ENCODE measurements around the gene MEF2C.

DNA sequence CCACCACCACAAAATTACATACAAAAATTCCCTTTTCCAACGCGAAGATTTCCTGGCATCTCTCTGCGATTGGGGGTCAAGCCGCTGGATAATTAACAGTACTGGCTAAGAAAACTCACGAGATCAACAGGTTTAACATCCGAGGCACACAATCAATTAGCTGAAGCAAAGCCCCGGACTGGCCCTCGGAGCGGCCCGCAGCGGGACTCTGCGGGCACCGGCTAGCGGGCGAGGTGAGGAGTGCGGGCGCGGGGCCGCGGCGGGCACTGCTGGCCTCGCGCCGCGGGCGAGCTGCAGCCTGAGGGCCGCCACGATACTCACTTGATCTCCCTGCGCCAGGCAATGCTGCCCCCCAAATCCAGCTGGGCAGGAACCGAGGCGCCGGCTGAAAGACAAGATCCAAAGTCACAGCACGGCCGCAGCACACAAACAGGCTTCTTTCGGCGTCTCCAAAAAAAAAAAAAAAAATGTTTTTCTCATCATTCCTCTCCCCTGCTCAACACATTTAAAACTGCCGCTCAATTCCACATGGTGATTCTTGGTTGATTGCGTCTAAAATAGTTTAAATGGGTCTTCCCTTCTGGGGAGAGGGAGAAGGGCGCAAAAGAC lies 210.2 kb downstream of the MEF2C start:
- TF ChIP-seq POLR2AphosphoS5 (IDR thresholded peaks at IDR 0.05) (no peak), SMC3 (conservative IDR thresholded peaks at IDR 0.05; ENCODE audit: poor library complexity) (no peak), EP300 (conservative IDR thresholded peaks at IDR 0.05; ENCODE audit: poor library complexity, severe bottlenecking) (no peak), TAF1 (IDR thresholded peaks at IDR 0.05; ENCODE audit: low read depth) (no peak), EZH2 (IDR thresholded peaks at IDR 0.05; ENCODE audit: borderline replicate concordance, insufficient read depth, low read length, poor library complexity, severe bottlenecking) (no peak), RAD21 (conservative IDR thresholded peaks at IDR 0.05) (no peak)
- TF ChIP-seq, protein P1, sequence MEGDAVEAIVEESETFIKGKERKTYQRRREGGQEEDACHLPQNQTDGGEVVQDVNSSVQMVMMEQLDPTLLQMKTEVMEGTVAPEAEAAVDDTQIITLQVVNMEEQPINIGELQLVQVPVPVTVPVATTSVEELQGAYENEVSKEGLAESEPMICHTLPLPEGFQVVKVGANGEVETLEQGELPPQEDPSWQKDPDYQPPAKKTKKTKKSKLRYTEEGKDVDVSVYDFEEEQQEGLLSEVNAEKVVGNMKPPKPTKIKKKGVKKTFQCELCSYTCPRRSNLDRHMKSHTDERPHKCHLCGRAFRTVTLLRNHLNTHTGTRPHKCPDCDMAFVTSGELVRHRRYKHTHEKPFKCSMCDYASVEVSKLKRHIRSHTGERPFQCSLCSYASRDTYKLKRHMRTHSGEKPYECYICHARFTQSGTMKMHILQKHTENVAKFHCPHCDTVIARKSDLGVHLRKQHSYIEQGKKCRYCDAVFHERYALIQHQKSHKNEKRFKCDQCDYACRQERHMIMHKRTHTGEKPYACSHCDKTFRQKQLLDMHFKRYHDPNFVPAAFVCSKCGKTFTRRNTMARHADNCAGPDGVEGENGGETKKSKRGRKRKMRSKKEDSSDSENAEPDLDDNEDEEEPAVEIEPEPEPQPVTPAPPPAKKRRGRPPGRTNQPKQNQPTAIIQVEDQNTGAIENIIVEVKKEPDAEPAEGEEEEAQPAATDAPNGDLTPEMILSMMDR (IDR thresholded peaks at IDR 0.05; ENCODE audit: poor library complexity, severe bottlenecking): no peak
- TF ChIP-seq, protein P2, sequence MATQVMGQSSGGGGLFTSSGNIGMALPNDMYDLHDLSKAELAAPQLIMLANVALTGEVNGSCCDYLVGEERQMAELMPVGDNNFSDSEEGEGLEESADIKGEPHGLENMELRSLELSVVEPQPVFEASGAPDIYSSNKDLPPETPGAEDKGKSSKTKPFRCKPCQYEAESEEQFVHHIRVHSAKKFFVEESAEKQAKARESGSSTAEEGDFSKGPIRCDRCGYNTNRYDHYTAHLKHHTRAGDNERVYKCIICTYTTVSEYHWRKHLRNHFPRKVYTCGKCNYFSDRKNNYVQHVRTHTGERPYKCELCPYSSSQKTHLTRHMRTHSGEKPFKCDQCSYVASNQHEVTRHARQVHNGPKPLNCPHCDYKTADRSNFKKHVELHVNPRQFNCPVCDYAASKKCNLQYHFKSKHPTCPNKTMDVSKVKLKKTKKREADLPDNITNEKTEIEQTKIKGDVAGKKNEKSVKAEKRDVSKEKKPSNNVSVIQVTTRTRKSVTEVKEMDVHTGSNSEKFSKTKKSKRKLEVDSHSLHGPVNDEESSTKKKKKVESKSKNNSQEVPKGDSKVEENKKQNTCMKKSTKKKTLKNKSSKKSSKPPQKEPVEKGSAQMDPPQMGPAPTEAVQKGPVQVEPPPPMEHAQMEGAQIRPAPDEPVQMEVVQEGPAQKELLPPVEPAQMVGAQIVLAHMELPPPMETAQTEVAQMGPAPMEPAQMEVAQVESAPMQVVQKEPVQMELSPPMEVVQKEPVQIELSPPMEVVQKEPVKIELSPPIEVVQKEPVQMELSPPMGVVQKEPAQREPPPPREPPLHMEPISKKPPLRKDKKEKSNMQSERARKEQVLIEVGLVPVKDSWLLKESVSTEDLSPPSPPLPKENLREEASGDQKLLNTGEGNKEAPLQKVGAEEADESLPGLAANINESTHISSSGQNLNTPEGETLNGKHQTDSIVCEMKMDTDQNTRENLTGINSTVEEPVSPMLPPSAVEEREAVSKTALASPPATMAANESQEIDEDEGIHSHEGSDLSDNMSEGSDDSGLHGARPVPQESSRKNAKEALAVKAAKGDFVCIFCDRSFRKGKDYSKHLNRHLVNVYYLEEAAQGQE (IDR thresholded peaks at IDR 0.05; ENCODE audit: borderline replicate concordance): no peak
